Measurements from ENCODE around the gene FXYD7. TPM values are rescaled to one million over a fixed set of nuclear protein-coding genes. Genes with fewer than 3 reads are reported as not detected.

Gene FXYD7
- total RNA-seq, 1 donor from 2014 or later = 1.6 TPM

DNA sequence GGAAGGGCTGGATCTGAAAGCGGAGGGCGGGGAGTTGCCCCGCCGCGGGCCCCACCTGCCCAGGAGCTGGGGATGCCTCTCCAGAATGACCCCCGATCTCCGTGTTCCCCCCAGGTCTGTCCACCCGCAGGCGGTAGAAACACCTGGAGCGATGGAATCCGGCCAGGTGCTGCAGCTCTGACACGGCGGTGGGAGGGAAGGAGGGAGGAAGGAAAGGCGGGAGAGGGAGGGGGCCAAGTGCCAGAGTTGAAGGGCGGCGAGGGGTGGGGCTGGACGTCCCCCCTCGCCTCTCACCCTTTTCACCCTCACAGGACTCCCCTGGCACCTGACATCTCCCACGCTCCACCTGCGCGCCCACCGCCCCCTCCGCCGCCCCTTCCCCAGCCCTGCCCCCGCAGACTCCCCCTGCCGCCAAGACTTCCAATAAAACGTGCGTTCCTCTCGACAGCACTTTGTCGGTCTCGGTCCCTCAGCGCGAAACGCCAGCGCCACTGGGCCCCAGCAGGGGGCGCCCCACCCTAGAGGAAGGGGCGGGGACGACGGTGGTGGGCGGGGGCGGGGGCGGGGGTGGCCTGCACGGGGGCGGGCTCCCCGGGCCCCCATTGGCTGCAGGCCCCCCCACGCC, 337 bp upstream of the FXYD7 start:
- intact Hi-C loops (cut with micrococcal nuclease) = loop anchor here (10.0 kb wide), 2 partner anchors 322 to 368 kb away; partner anchors contain the start of gene ZNF599

DNA sequence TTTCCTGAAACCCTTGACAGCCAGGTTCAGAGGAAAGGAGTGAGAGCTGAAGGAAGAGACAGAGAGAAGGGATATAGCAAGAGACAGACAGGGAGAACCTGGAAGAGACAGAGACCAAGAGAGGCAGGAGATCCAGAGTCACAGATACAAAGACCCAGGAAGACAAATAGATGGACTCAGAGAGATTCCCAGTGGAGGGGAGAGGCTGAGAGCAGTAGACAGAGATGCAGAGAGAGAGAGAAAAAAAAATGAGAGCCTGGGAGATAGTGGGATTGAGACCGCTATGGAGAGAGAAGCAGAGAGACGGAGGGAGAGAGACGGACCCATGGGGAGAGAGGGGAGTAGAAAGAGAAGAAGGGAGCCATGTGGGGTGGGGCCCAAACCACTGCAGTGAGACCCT, 763 bp downstream of the FXYD7 start:
- intact Hi-C loops (cut with micrococcal nuclease) = loop anchor here (10.0 kb wide), 2 partner anchors 321 to 369 kb away; partner anchors contain the start of gene ZNF599

DNA sequence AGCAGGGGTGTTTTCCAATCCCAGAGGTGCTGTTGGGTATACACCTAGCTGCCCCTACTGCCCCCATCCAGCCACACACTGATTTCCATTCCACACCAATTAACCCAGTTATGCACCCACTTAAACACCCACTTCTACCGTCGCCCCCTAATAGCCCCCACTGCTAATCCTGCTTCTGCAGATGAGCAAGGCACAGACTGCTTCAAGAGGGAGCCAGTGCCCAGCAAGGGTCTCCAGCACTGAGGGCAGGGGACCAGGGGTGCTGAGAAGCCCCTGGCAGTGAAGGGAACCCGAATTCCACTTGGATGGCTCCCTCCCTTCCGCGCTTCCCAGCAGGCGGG, 1.2 kb downstream of the FXYD7 start:
- intact Hi-C loops (cut with micrococcal nuclease) = loop anchor here (10.0 kb wide), 2 partner anchors 321 to 369 kb away; partner anchors contain the start of gene ZNF599

DNA sequence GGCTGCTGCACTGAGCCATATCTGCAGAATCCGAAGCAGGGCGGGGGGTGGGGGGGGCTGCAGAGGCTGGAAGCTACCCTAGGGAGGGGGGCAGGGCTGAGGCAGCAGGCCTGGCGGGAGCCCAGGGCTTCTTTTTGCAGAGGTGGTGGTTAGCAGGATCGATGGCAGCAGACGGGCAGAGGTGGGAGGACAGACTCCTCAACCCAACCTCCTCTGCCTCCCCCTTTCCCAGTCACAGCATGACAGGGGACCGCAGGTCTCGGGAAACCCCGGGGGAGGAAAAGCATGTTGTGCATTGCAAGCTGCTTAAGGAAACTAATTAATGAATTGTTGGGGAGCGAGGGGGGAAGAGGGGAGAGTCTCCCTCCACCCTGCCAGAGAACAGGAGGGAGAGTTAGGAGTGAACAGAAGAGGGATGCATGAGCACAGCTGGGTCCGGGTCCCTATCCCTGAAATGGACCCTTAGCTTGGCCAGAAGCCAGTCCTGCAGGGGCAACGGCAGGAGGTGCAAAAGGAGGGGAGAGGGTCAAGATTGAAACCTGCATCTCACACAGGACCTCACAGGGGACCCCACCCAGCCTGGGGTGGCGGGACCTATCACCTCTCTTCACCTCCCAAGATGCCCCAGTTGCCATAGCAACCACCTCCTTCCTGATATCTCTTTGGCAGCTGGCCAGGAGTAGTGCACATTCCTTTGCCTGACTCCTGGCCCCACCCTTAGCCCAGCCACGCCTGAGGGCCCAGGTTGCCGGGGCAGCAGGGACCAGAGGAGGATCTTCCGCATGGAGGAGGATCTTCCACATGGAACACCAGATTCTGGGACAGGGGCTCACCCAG, 1.8 kb downstream of the FXYD7 start:
- intact Hi-C loops (cut with micrococcal nuclease) = loop anchor here (10.0 kb wide), 2 partner anchors 320 to 370 kb away; partner anchors contain the start of gene ZNF599

DNA sequence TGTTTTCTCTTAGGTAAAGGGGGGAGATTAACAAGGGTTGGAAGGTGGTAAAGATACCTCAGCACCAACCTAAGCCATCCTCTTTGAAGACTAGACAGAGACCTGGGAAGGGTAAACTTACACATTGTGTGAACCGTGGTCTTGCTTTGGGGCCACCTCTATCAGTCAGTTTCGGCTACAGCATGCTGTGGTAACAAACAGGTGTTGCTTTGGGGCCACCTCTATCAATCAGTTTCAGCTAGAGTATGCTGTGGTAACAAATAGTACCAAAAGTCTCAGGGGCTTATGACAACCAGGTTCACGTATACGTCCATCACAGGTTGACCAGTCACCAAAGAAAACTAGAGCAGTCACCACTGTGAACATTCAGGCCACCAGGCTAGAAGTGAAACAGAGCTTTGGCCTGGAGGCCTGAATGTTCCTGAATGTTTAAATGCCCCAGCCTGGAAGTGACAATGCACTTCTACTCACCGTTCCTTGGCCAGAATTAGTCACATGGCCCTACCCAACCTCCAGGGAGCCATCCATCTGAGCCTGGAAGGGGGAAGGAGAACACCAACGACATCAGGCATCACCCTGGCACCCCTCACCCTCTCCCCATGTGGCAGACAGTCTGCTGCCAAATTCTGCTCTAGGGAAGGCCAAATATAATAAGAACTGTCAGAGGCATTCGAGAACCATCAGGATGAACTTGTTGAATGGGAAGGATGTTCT, 3.8 kb downstream of the FXYD7 start:
- intact Hi-C loops (cut with micrococcal nuclease) = loop anchor here (10.0 kb wide), 2 partner anchors 318 to 372 kb away; partner anchors contain the start of gene ZNF599

DNA sequence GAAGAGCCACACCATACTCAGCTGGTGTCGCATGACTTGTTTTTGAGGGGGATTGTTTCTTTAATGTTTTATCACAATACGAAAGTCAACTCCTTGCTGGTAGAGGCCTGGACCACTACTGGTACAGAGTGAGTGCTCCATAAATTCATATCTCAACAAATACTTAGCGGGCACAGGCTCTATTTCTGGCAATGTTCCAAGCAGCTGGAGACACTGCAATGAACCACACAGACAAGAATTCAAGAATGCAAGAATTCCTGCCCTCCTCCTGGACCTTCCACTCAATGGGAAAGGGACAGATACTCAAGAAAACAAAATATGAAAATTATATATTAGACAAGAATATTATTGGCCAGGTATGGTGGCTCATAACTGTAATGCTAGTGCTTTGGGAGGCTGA, 6.4 kb downstream of the FXYD7 start:
- intact Hi-C loops (cut with micrococcal nuclease) = loop anchor here (10.0 kb wide), 2 partner anchors 315 to 375 kb away; partner anchors contain the start of gene ZNF599

DNA sequence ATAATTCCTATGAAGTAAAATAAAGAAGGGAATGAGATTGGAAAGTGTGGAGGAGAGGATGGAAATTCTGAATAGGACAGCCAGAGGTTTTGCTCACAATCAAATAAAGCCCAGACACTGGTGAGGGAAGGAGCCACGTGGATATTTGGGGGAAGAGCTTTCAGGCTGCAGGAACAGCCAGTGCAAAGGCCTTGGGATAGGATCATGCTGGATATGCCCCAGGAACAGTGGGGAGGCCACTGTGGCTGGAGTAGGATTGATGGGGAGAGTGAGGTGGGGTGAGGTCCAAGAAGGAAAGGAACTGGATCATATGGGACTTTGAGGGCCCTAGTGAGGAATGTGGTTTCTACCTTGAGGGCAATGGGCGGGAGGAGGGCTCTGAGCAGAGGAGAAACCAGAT, 7.4 kb downstream of the FXYD7 start:
- intact Hi-C loops (cut with micrococcal nuclease) = no loop called here

DNA sequence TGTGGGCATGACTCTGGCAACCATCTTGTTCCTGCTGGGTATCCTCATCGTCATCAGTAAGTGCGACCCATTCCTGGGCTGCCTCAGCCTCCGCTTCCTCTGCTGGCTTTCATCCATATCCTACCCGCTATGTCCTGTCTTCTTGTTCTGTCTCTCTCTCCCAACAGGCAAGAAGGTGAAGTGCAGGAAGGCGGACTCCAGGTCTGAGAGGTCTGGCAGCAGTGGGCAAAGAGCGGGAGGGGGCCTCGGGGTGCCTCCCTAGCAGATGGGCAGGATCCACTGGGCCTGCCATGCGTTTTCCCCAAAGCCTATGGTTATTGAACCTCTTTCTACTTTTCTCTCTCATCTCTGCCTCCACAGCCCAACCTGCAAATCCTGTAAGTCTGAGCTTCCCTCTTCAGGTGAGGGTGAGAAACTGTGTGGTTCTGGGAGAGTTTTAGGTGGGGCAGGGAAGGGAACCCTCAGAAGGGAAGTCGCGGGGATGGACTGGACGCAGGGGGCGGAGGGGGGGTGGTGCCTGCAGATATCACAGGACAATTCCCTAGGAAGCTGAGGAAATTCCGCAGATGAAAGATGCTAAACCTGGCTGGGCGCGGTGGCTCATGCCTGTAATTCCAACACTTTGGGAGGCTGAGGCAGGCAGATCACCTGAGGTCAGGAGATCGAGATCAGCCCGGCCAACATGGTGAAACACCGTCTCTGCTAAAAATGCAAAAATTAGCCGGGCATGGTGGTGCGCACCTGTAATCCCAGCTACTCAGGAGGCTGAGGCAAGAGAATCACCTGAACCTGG, 8.4 kb downstream of the FXYD7 start:
- intact Hi-C loops (cut with micrococcal nuclease) = no loop called here

DNA sequence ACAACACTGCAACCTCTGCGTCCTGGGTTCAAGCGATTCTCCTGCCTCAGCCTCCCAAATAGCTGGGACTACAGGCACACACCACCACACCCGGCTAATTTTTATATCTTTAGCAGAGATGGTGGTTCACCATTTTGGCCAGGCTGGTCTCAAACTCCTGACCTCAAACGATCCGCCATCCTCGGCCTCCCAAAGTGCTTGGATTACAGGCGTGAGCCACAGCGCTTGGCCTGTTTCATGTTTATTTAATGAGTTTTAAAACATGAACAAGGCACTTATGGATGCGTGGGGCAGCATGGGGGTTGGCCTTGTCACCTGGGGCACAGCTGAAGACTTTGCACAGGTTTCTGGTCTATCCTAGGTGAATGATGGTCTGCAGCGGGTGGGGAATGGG, 10.1 kb downstream of the FXYD7 start:
- intact Hi-C loops (cut with micrococcal nuclease) = loop anchor here (1.0 kb wide), 1 partner anchor 29 kb away; no protein-coding TSS in a partner anchor

DNA sequence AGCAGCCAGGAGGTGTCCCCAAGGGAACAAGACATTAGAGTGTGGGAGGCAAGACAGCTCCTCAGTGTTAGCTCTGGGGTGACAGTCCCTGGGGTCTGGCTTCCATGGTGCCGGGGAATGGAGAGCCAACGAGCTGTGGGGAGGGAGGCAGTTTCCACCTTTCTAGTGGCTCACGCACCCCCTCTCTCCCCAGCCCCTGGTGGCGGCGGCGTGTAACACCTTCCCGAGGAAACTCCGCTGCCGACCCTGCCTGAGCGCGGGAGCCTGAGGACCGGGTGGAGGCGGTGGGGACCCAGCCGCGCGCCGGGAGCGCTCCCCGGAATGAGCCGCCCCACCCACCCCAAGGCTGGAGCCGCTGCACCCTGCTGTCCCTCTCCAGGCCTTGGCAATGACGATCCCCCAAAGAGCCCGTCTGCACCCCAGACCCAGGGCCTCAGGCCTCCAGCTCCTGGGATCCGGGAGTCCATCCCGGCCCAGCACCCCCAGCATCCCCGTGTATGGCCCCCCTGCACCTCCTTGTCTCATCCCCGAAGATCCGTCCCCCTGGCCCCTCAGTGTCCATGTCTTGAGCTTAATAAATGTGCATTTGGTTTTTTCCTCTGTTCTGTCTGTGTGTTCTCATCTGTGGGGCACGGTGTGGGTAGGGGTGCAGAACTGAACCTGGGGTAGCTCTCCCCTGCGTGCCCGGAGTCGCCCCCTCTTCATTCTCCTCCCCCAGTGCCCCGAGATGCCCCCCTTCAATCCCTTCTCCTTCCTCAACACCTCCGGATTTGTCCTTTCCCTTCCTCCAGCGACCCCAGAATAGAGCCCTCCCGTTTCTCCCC, 10.9 kb downstream of the FXYD7 start:
- intact Hi-C loops (cut with micrococcal nuclease) = loop anchor here (1.0 to 2.0 kb wide), 2 partner anchors 19 to 30 kb away; no protein-coding TSS in a partner anchor

DNA sequence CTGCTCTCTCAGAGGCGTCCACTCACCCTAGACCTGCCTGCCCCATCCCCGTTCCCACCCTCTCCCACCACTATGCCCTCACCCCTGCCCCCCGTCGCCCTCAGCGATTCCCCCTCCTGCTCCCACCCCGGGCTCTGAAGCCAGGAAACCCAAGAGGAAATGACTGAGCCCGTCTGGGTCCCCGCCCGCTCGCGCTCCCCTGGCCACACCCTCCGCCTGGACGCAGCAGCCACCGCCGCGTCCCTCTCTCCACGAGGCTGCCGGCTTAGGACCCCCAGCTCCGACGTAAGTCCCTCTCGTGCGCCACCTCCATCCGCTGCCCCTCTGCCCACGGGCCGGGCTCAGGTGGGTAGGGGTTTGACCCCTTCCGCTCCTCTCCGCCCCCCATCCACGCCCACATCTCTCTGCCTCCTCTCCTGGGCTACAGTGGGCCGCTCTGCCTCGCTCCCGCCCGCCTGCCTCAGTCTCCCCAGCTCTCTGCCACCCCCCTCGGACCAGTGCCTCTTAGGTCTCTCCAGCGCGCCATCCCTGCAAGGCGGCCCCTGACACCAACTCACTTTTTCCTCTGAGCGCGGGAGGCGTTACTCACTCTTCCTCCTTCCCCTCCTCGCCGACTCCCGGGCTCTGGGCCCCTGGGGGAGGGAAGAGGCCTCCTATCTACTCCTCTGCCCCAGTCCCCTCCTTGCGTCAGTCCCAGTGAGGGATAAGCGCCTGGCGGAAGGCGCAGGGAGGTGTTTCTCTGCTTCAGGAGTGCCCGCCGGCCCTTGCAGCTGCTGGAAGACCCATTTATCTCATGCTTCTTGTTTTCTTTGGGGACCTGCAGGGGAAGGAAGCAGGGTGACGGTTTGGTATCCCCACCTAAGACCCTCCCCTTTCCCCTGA, 11.7 kb downstream of the FXYD7 start, which contains the start of gene FXYD5:
FXYD5 (plus strand) TSS at position 211 of the 882 bp plus-strand sequence. CDS start 816 bp downstream, outside the sequence.
- intact Hi-C loops (cut with micrococcal nuclease) = loop anchor here (1.0 to 2.0 kb wide), 4 partner anchors 13 to 56 kb away; no protein-coding TSS in a partner anchor

DNA sequence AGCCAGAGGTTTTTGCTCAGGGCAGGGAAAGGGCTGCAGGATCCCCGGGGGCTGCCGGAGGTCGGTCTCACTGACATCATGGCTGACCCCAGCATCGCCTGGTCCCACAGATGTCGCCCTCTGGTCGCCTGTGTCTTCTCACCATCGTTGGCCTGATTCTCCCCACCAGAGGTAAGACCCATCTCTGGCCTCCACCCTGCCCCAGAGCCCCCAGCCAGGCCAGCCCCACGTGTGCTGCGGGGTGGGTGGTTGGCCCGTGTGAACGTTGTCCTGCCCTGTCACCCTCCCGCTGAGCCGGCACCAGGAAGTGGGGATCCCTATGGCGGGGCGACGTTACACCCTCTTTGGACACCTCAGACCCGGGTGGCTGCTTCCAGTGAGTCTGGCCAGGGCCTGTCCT, 12.4 kb downstream of the FXYD7 start:
- intact Hi-C loops (cut with micrococcal nuclease) = loop anchor here (1.0 to 2.0 kb wide), 4 partner anchors 14 to 55 kb away; no protein-coding TSS in a partner anchor

DNA sequence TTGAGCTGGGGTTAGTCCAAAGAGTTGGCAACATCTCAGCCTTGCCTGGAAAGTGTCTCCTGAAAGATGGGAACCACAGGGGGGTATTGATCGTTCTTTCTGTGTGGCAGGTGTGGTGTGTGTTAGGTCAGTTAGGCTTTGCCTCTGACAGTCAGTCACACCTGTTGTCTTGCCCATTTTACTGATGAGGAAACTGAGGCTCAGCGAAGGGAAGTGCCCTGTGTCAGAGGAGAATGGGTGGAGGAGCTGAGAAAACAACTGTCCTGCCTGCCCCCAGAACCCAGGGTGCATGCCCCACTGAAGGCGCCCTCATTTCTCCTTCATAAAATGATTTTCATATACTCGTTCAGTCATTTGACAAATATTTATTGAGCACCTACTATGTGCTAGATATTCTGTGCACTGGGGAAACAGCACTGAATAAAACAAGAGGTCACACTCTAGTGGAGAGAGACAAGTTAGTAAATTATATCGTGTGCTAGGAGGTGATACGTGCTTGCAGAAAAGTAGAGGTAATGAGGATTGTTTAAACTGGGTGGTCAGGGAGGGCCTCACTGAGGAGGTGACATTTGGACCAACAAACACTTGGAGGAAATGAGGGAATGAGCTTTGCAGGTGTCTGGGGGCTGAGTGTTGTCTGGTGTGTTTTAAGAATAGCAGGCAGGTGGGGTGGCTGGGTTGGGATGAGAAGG, 13.1 kb downstream of the FXYD7 start:
- intact Hi-C loops (cut with micrococcal nuclease) = loop anchor here (1.0 to 2.0 kb wide), 4 partner anchors 15 to 54 kb away; no protein-coding TSS in a partner anchor

DNA sequence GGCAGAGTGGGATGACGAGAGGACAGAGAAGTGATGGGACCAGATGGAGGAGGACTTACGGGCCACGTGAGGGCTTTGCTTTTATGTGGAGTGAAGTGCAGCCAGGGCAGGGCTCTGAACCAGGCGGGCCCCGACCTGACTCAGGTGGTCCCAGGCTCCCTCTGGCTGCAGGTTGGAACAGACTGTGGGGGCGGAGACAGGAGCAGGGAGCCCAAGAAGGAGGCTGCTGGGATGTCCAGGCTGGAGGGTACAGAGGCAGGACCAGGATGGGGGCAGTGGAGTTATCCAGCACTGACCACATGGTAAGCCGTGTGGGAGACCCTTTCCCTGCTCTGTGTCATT, 13.6 kb downstream of the FXYD7 start:
- intact Hi-C loops (cut with micrococcal nuclease) = no loop called here

DNA sequence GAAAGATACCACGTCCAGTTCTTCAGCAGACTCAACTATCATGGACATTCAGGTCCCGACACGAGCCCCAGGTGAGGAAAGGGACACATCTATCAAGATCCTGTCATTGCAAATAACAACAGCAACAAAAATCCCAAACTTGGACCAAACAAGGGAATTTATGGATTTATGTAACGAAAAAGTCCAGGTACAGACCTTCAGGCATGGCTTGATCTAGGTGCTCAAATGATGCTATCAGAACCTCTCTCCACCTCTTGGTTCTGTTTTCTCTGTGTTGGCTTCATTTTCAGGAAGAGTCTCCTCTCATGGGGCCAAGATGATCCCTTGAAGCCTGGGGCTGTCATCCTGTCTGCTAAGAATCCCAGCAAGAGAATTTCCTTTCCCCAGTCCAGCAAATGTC, 14.4 kb downstream of the FXYD7 start:
- intact Hi-C loops (cut with micrococcal nuclease) = no loop called here

DNA sequence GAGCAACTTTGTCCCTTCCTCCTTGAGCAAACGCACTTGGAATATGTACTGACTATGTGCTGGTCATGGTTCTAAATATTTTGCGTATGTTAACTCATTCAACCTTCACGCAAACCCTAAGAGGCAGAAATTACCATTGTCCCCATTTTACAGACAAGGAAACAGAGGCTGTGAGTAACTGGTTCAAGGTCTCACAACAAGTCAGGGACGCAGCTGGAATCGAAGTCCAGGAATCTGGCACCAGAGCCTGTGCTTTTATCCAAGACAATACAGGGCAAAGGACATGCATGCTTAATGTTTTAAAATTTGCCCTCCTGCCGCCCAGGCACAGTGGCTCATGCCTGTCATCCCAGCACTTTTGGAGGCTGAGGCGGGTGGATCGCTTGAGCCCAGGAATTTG, 16.6 kb downstream of the FXYD7 start:
- intact Hi-C loops (cut with micrococcal nuclease) = no loop called here

DNA sequence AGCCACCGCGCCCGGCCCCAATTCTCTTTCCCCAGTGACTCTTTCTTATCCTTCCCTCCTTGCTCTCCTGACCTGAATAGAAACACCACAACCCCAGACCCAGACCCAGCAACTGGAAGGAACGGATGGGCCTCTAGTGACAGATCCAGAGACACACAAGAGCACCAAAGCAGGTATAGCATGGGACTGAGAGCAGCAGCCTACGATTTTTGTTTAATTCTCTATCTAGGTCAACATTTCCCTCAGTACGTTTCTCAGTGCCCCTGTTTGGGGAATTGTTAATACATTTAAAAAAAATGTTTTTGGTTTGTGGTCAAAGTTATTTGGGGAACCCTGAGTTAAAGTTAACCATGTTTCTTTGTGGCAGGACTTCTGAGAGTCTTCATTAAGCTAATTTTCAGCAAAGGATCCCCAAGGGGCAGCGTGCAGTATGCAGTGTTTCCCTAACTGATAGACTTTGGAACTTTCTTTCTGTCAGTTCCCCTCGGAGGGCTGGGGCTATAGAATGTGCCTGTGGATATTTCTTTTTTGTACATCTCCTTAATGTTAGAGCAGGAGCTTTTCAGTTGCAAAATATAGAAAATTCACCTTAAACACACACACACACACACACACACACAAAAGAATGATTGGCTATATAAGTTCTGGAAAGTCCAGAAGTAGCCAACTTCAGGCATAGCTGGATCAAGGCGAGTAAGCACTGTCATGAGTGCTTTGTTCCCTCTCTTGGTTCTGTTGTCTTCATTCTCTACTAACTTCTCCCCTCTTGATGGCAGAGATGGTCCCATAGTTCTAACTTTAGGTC, 17.8 kb downstream of the FXYD7 start:
- intact Hi-C loops (cut with micrococcal nuclease) = no loop called here
